Left forelimb (tissue), 1 donor: ENCODE measurements around the gene HOXD4.

Experiments used
- DNase-seq: peaks from one replicate; pipeline ENCODE4 v3.0.0-alpha.2; 2018; ENCODE audit warnings: low spot score

HOXD4 gene

GRCh38 chr2:176151442-176152287, at the start of gene HOXD4:
Gene HOXD4, plus strand, starts transcription at chr2:176151550. Its CDS starts 84 bp downstream, at chr2:176151634.
- DNase-seq, result no peak

- DNase-seq, result no peak
Measured at GRCh38 chr2:176101842-176102241, 49.5 kb upstream of the HOXD4 start.

- no peak for DNase-seq
Measured at GRCh38 chr2:176102309-176102866, 49.0 kb upstream of the HOXD4 start.

GRCh38 chr2:176103194-176103593, 48.2 kb upstream of the HOXD4 start:
- no peak for DNase-seq

- no peak for DNase-seq
Measured at GRCh38 chr2:176103742-176104315, 47.5 kb upstream of the HOXD4 start.

- DNase-seq, result no peak
Measured at GRCh38 chr2:176104316-176105077, 46.9 kb upstream of the HOXD4 start.

- no peak for DNase-seq
Measured at GRCh38 chr2:176105078-176105729, 46.1 kb upstream of the HOXD4 start.

- no peak for DNase-seq
Measured at GRCh38 chr2:176105730-176106580, 45.4 kb upstream of the HOXD4 start.

- no peak for DNase-seq
Measured at GRCh38 chr2:176106581-176107539, 44.5 kb upstream of the HOXD4 start, which contains the start of gene HOXD11. Gene HOXD11, plus strand, starts transcription at chr2:176107280. Its CDS starts 76 bp downstream, at chr2:176107356.

- DNase-seq, result no peak
Measured at GRCh38 chr2:176107731-176108181, 43.6 kb upstream of the HOXD4 start.

GRCh38 chr2:176109192-176109901, 42.0 kb upstream of the HOXD4 start:
- no peak for DNase-seq

- DNase-seq, result no peak
Measured at GRCh38 chr2:176109946-176110345, 41.4 kb upstream of the HOXD4 start.

GRCh38 chr2:176110415-176111308, 40.7 kb upstream of the HOXD4 start:
- DNase-seq, result no peak

GRCh38 chr2:176111309-176111663, 40.1 kb upstream of the HOXD4 start:
- no peak for DNase-seq

GRCh38 chr2:176111846-176112374, 39.4 kb upstream of the HOXD4 start:
- no peak for DNase-seq

- DNase-seq, result no peak
Measured at GRCh38 chr2:176112375-176113302, 38.7 kb upstream of the HOXD4 start.
